Stimulated activated naive CD8-positive, alpha-beta T cell treated with anti-CD3 and anti-CD28 coated beads, Interleukin-15, amount 100 ng/mL, for 72 hours (primary cell): ENCODE data around the gene CPN2.

Experiments
- ATAC-seq: fragments of 150-1000 bp; cut with Tn5 transposase; 2 replicates; pipeline ENCODE4 v1.10.0; 2021; ENCODE audit warnings: mild to moderate bottlenecking, moderate library complexity
- DNase-seq, 2 donors: peaks; one replicate each; pipeline ENCODE4 v3.0.0; 2021 to 2022
- H3K27ac Mint-ChIP-seq, 2 donors: one replicate each; pipeline ENCODE4 v1.8.0; 2022; ENCODE audit warnings: mild to moderate bottlenecking in 2 of 2, mixed read lengths in 2 of 2, moderate library complexity in 2 of 2
- H3K27me3 Mint-ChIP-seq: one replicate; pipeline ENCODE4 v1.8.0; 2022; ENCODE audit warnings: mixed read lengths
- H3K4me1 Mint-ChIP-seq: one replicate; pipeline ENCODE4 v1.8.0; 2022; ENCODE audit warnings: mild to moderate bottlenecking, mixed read lengths
- H3K4me3 Mint-ChIP-seq, 2 donors: one replicate each; pipeline ENCODE4 v1.8.0; 2022; ENCODE audit warnings: mild to moderate bottlenecking in 2 of 2, mixed read lengths in 2 of 2, moderate library complexity in 1 of 2
- H3K9me3 Mint-ChIP-seq, 2 donors: one replicate each; pipeline ENCODE4 v1.8.0; 2022; ENCODE audit warnings: mixed read lengths in 2 of 2

CPN2 gene, protein sequence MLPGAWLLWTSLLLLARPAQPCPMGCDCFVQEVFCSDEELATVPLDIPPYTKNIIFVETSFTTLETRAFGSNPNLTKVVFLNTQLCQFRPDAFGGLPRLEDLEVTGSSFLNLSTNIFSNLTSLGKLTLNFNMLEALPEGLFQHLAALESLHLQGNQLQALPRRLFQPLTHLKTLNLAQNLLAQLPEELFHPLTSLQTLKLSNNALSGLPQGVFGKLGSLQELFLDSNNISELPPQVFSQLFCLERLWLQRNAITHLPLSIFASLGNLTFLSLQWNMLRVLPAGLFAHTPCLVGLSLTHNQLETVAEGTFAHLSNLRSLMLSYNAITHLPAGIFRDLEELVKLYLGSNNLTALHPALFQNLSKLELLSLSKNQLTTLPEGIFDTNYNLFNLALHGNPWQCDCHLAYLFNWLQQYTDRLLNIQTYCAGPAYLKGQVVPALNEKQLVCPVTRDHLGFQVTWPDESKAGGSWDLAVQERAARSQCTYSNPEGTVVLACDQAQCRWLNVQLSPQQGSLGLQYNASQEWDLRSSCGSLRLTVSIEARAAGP

DNA sequence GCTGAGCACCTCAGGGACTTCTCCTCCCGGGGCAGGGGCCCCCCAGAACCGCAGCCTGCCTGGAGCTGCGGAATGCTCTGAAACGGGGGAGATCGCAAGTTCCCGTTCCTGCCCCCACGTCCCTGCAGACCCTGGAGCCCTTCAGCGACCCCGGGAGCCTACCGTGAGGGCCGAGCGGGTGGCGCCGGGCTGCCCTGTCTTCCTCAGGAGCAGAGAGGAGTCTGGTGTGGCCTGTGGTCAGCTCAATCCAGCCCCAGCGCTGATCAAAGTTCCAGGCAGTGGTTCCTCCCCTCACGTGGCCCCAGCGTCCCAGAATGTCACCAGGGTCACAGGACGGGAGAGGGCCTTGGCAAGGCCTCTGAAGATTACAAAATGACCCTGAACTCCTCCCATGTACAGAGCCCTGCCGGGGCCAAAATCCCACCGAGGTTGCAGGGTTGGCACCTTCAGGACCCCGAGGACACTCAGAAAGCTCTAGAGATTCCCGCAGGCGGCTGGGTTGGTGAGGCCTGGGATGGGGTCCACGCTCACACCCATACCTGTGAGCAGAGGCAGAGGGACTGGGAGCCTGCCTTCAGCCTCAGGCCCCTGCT is at the start of gene CPN2:
Gene CPN2, minus strand, starts transcription at position 249 of the 593 bp plus-strand sequence. CDS start 8,626 bp downstream, outside the sequence.
- ATAC-seq (no peak), DNase-seq (no peak)
- H3K27ac Mint-ChIP-seq = peak within 1 kb of the TSS in 1 of 2 donors; percentile 84
- H3K27me3 Mint-ChIP-seq = peaks cover 7% of the 10 kb centered on the region
- H3K4me3 Mint-ChIP-seq = no peak within 1 kb of the TSS
- no peaks in the 10 kb centered on the region for H3K9me3 Mint-ChIP-seq
- peaks cover 5% of the 10 kb centered on the region for H3K4me1 Mint-ChIP-seq

DNA sequence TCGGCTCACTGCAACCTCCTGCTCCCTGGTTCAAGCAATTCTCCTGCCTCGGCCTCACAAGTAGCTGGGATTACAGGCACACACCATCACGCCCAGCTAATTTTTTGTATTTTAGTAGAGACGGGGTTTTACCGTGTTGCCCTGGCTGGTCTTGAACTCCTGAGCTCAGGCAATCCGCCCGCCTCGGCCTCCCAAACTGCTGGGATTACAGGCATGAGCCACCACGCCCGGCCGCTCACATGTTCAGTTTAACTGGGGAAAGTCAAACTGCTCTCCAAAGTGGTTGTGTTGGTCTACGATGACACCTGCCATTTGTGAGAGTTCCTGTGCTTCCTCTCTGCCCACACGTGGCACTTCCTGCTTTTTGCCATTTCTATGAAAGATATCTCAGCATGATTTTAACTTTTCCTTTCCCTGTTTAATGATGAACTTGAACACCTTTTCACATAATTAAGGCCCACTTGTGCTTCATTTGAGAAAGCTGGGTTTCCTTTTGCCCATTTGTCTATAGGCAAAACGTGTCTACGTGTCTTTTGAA is 48.8 kb upstream of the CPN2 start:
- H3K27ac Mint-ChIP-seq = no peak overlapping the region
- H3K27me3 Mint-ChIP-seq = no peaks in the 10 kb centered on the region
- no peaks in the 10 kb centered on the region for H3K9me3 Mint-ChIP-seq
- H3K4me1 Mint-ChIP-seq = peaks cover 53% of the 10 kb centered on the region
- H3K4me3 Mint-ChIP-seq = peak overlapping the region in 1 of 2 donors; percentile 33
- DNase-seq (no peak), ATAC-seq (no peak)

DNA sequence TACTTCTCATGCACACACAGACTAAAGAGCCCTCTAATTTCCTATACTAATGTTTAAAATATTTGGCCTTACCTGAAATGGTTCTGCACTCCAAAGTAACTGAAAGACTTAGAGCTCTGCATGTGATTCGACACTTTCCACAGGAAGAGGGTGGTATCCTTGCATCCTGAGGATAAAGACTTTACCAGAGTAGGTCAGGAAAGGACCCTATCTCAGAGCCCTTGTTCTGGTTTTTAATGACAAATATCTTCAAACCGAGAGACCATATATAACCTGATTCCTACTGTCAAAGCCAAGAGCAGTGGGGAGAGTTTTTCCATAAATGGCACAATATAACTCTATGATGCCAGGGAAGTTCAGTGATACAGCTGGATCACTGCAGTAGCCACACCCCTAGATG is 48.0 kb upstream of the CPN2 start, which contains the start of gene GP5:
Gene GP5, minus strand, starts transcription at position 101 of the 400 bp plus-strand sequence. CDS start 984 bp downstream, outside the sequence.
- H3K27ac Mint-ChIP-seq = peak within 1 kb of the TSS in 1 of 2 donors; percentile 9
- no peaks in the 10 kb centered on the region for H3K27me3 Mint-ChIP-seq
- ATAC-seq = no peak
- no peaks in the 10 kb centered on the region for H3K9me3 Mint-ChIP-seq
- peaks cover 60% of the 10 kb centered on the region for H3K4me1 Mint-ChIP-seq
- peak within 1 kb of the TSS; percentile 89 to 93 for H3K4me3 Mint-ChIP-seq
- DNase-seq = no peak

DNA sequence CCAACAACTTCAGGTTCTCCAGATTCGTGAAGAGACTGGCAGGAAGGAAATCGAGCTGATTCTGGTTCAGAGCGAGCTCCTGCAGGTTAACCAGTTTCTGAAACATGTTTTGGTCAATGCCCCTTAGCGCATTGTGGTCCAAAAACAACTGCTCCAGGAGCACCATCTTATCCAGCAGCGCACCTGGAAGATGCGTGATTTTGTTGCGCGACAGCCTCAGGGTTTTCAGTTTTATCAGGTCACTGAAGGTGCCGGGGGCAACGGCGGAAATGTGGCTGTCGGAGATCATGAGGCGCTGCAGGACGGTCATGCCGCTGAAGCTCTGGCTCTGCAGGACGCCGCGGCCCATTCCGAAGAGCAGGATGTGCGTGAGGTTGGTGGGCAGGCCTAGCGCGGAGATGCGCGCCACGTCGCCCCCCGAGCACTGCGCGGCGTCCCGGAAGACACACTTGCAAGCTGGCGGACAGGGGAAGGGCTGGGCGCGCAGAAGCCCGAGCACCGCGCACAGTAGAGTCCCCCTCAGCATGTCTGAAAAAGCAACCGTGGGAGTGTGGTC is 46.7 kb upstream of the CPN2 start:
- Mint-ChIP-seq H3K4me3 (peak overlapping the region; percentile 89 to 93), H3K9me3 (no peaks in the 10 kb centered on the region)

DNA sequence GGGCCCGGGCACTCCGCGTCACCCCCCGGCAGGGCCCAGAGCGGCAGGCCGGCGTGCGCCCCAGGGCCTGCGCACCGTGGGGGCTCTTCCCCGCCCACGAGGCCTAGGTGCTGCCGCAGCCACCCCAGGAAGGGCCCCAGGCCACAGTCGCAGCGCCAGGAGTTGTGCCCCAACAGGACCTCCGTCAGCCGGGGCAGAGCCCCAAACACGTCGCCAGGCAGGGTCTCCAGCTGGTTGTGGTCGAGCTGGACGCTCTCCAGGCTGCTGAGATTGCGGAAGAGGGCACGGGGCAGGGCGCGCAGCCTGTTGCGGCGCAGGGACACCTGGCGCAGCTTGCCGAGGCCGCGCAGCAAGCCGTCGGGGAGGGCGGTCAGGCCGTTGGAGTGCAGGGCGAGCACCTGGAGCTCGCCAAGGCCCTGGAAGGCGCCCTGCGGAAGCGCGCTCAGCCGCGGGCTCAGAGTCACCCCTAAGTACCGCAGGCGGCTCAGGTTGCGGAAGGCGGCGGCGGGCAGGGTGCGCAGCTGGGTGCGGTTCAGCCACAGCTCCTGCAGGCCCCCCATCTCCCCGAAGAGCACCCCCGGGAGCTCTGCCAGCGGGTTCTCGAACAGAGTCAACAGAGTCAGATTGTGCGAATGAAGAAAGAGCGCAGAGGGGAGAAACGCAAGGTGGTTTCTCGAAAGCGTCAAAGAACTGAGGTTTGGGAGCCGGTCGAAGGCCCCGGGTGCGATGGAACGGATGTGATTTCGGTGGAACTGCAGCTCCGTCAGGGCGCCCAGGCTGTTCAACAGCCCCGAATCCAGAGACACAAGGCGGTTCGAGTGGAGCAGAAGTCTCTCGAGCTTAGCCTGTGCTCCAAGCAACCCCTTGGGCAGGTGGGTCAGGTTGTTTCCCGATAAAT is 46.0 kb upstream of the CPN2 start:
- DNase-seq = peak; percentile 63 to 68
- H3K27ac Mint-ChIP-seq = peak overlapping the region; percentile 64 to 86

More for the DNA sequence above, 46.7 kb upstream of the CPN2 start:
- H3K27ac Mint-ChIP-seq = peak overlapping the region in 1 of 2 donors; percentile 9
- H3K4me1 Mint-ChIP-seq = peaks cover 60% of the 10 kb centered on the region
- no peaks in the 10 kb centered on the region for H3K27me3 Mint-ChIP-seq
- ATAC-seq (peak; percentile 24), DNase-seq (peak; percentile 47 to 55)

DNA sequence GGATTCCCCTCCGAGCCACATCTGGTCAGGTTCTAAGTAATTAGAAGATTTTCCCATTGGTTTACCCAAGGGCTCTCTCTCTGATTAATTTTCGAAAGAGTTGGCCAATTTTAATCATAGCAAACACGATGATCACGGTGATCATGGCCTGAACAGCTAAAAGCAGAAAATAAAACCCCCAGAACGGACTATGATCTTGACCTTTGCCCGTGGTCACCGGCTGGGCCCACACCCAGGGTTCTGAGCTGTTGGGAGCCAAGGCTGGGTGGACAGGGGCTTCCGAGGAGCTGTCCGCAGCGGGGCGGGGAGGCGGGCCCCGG is 45.4 kb upstream of the CPN2 start:
- H3K4me3 Mint-ChIP-seq = peak overlapping the region; percentile 55 to 93
- ATAC-seq = no peak
- H3K9me3 Mint-ChIP-seq = peaks cover under 1 to 1% of the 10 kb centered on the region in 2 donors
- H3K27ac Mint-ChIP-seq = peak overlapping the region; percentile 34 to 69
- DNase-seq = no peak
- H3K4me1 Mint-ChIP-seq = peaks cover 60% of the 10 kb centered on the region
- no peaks in the 10 kb centered on the region for H3K27me3 Mint-ChIP-seq

More for the DNA sequence above, 46.0 kb upstream of the CPN2 start:
- peak overlapping the region; percentile 89 to 93 for H3K4me3 Mint-ChIP-seq
- H3K4me1 Mint-ChIP-seq = peaks cover 60% of the 10 kb centered on the region
- ATAC-seq = peak; percentile 76
- no peaks in the 10 kb centered on the region for H3K27me3 Mint-ChIP-seq
- H3K9me3 Mint-ChIP-seq = no peaks in the 10 kb centered on the region

DNA sequence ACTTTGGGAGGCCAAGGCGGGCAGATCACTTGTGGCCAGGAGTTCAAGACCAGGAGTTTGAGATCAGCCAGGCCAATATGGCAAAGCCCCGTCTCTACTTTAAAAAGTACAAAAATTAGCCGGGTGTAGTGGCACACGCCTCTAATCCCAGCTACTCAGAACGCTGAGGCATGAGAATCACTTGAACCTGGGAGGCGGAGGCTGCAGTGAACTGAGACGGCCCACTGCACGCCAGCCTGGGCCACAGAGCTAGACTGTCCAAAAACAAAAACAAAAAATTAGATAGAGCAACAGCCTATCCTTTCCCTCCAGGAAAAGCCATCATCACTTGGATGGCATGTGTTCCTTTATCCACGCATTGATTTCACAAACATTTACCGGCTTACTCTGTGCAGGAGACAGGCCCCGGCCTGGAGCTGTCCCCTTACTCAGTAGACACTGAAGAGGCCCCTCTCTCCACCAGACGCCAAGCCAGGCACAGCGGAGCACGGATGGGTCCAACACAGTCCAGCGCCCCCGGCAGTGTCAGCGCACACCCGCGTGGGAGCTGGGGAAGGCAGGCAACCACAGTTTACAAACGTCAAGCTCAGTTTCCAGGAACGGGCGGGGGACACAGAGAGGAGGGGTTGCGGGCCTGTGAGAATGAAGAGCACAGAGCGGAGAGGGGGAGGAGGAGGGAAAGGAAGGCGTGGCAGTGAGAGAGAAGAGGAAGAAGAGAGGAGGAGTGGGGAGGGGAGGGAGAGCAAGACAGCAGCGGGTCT is 44.8 kb upstream of the CPN2 start:
- Mint-ChIP-seq H3K9me3 (peaks cover 6 to 7% of the 10 kb centered on the region in 2 donors), H3K27me3 (no peaks in the 10 kb centered on the region), H3K27ac (peak overlapping the region in 1 of 2 donors; percentile 71), H3K4me3 (peak overlapping the region; percentile 55 to 93), H3K4me1 (peaks cover 60% of the 10 kb centered on the region)
- DNase-seq (peak; percentile 58 to 78), ATAC-seq (peak; percentile 72)

DNA sequence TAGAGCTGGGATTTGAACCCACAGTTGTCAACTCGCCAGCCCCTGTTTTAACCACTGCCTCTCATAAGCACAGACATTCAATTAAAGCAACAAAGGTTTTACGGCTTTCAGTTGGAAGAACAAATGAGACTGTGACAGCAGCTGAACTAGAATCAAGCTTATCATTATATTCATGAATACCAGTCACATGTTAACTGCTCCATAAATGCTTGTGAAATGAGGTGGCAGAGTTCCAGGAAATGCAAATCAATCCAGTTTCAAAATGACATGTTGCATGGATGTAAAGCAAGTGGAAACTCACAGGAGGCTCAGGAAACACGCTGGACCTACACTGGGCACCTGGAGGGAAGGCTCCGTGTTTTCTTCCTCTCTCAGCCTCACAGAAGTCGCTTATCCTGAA is 44.1 kb upstream of the CPN2 start:
- peaks cover 12 to 14% of the 10 kb centered on the region in 2 donors for H3K9me3 Mint-ChIP-seq
- DNase-seq (no peak), ATAC-seq (no peak)
- H3K27me3 Mint-ChIP-seq = no peaks in the 10 kb centered on the region
- H3K4me1 Mint-ChIP-seq = peaks cover 58% of the 10 kb centered on the region
- no peak overlapping the region for H3K27ac Mint-ChIP-seq
- H3K4me3 Mint-ChIP-seq = peak overlapping the region; percentile 55 to 93

DNA sequence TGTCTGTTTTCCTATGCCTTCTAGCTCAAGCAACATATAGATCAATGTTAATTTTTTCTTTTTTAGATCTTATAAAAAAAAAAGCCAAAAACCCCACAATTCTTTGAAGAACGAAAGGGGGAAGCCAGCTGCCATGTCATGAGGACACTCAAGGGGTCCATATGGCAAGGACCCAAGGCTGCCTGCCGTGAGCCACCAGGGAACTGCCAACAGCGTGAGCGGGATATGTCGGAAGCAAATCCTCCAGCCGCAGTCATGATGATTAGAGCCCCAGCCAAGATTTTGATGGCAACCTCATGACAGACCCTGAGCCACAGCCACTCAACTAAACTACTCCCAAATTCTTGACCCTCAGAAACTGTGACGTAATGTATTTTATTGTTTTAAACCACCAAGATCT is 41.4 kb upstream of the CPN2 start:
- no peaks in the 10 kb centered on the region for H3K27me3 Mint-ChIP-seq
- no peak overlapping the region for H3K27ac Mint-ChIP-seq
- no peak for DNase-seq
- H3K4me1 Mint-ChIP-seq = peaks cover 32% of the 10 kb centered on the region
- no peak for ATAC-seq
- H3K9me3 Mint-ChIP-seq = peaks cover 20 to 25% of the 10 kb centered on the region in 2 donors
- no peak overlapping the region for H3K4me3 Mint-ChIP-seq

DNA sequence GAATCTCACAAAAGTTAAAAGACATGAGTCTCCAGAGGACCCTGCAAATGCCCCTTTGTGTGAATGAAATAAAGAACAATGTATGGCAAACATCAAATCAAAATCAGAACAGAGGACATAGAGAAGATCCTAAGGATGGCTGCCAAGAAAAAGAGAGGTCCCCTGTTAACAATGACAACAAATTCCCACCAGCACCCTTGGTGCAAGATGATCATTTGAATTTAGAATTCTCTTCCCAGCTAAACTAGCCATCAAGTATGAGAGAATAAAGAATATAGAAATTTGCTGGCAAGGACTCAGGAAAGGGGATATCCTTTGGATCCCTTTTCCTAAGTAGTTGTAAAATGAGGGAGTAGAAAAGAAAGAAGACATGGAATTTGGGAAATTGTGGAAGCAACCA is 39.7 kb upstream of the CPN2 start:
- ATAC-seq (no peak), DNase-seq (no peak)
- Mint-ChIP-seq H3K9me3 (peaks cover 20 to 25% of the 10 kb centered on the region in 2 donors), H3K27ac (peak overlapping the region in 1 of 2 donors; percentile 34), H3K27me3 (no peaks in the 10 kb centered on the region), H3K4me3 (no peak overlapping the region), H3K4me1 (peaks cover 16% of the 10 kb centered on the region)

DNA sequence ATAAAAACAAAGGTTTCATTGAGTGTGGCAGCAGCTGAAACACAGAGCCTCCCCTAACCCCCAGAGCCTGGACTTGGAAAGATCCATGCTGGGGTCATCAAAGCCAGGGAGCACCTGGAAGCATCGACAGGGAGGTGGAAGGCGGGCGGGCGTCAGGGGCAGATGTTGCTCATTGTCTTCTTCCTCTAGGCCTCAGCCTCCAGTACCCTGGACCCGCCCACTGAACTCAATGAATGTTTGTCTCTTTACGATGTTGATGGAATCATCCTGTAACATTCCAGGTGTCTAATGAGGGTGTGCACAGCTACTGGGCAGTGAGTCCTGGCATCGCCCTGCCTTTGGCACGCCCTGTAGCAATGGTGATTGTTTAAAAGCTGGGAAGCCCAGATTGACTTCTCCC is 38.1 kb upstream of the CPN2 start:
- peaks cover 20 to 25% of the 10 kb centered on the region in 2 donors for H3K9me3 Mint-ChIP-seq
- H3K4me1 Mint-ChIP-seq = peaks cover under 1% of the 10 kb centered on the region
- ATAC-seq (no peak), DNase-seq (no peak)
- H3K27me3 Mint-ChIP-seq = no peaks in the 10 kb centered on the region
- H3K27ac Mint-ChIP-seq = no peak overlapping the region
- H3K4me3 Mint-ChIP-seq = no peak overlapping the region

DNA sequence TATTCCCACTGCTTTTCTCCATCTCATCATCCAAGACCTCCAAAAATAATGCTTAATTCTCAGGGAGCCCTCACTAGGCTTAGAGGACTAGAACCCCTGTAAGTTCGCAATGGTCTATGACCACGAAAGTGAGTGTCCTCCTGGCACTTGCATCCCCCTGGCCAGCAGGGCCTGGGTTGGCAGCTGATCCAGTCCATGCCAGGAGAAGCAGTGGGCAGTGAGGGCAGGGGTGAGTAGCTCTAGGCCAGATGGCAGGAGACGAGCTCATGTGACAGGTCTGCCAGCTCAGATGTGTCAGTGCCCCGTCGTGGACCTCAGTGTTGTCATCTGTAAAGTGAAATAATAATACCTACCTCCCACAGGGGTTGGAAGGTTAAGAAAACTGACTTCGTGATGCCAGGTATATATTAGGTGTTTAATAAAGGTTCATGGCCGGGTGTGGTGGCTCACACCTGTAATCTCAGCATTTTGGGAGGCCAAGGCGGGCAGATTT is 36.8 kb upstream of the CPN2 start:
- no peaks in the 10 kb centered on the region for H3K27me3 Mint-ChIP-seq

DNA sequence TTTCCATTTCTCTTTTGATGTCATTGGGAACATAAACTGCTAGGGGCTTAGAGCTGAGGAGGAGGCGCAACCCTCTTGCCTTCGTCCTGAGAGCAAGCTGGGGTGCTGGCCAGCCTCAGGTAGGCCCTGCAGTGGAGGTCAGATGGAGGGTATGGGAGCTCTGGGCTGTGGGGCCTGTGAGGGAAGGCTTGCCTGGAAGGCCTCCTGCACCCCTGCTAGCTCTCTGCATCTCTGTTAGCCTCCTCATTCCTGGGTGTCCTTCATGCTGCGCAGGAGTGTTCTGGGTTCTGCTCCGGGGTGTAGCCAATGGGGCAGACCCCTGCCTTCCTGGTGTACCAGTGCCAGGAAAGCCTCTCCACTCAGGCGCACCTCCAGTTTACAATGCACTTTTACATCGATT is 36.1 kb upstream of the CPN2 start:
- Mint-ChIP-seq H3K4me3 (no peak overlapping the region), H3K27me3 (no peaks in the 10 kb centered on the region), H3K4me1 (no peaks in the 10 kb centered on the region), H3K27ac (peak overlapping the region in 1 of 2 donors; percentile 37), H3K9me3 (peaks cover 20 to 25% of the 10 kb centered on the region in 2 donors)
- DNase-seq = no peak
- no peak for ATAC-seq

More for the DNA sequence above, 36.8 kb upstream of the CPN2 start:
- no peak overlapping the region for H3K27ac Mint-ChIP-seq
- H3K4me3 Mint-ChIP-seq = no peak overlapping the region
- DNase-seq = no peak
- no peak for ATAC-seq
- peaks cover 20 to 25% of the 10 kb centered on the region in 2 donors for H3K9me3 Mint-ChIP-seq
- no peaks in the 10 kb centered on the region for H3K4me1 Mint-ChIP-seq

DNA sequence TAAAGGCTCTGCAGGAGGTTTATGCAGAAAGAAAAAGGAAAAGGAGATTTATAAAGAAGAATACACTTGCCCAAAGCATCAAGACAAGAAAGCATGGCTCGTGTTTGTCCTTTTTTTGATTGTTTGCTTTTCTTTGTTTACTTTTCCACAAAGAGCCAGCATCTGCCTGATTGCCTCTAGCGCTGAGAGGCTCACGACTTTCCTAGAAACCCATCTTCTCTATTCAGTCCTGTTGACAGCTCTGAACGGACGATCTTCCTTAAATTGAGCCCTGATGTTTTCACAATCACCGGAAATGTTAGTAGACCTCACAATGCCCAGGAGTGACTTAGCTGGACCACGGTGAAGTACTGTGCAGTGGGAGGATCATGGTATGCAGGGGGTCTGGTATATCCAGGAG is 35.5 kb upstream of the CPN2 start:
- Mint-ChIP-seq H3K27ac (no peak overlapping the region), H3K4me3 (no peak overlapping the region), H3K9me3 (peaks cover 20 to 25% of the 10 kb centered on the region in 2 donors), H3K4me1 (no peaks in the 10 kb centered on the region), H3K27me3 (no peaks in the 10 kb centered on the region)
- DNase-seq (no peak), ATAC-seq (no peak)
